SK-N-SH (cell line): ENCODE data around the gene ANKRD49. TPM values are rescaled to one million over a fixed set of nuclear protein-coding genes. Genes with fewer than 3 reads are reported as not detected.

Experiments
- CTCF ChIA-PET: fragments of 300-600, 350-600 bp; formaldehyde crosslinking; extraction: SDS; loops from one replicate; lab custom pipeline; 2021; lab: Yijun Ruan, JAX
- POLR2A ChIA-PET: fragments of 350-600 bp; sonication (Branson Sonifier 250); formaldehyde crosslinking; extraction: SDS; loops from one replicate; lab custom pipeline; 2020; ENCODE audit warnings: antibody characterized with exemption, inconsistent platforms; lab: Yijun Ruan, JAX
- DNase-seq: peaks from one replicate; pipeline ENCODE4 v3.0.0; 2012
- H2AFZ ChIP-seq: fragments of 200-600 bp; sonication (generic); 2 replicates; pipeline ENCODE4 v1.8.1; 2016; ENCODE audit warnings: antibody characterized with exemption, mild to moderate bottlenecking, low read depth
- H3F3A ChIP-seq: fragments of 200-600 bp; sonication (generic); replicated peaks from 2 replicates; pipeline ENCODE3; 2016; ENCODE audit warnings: antibody characterized with exemption, mild to moderate bottlenecking; ENCODE audit not compliant: insufficient read depth
- H3K27ac ChIP-seq, 2 experiments: fragments of 200-500 bp in 1 of 2; fragments of 200-600 bp in 1 of 2; sonication (Bioruptor generic) in 1 of 2; sonication (generic), shearing (Covaris generic) in 1 of 2; 2 replicates each; pipeline versions ENCODE4 v1.5.1 to v1.6.1; 2014 to 2016; ENCODE audit warnings: low read depth in 2 of 2, inconsistent platforms in 1 of 2, low read length in 1 of 2, mild to moderate bottlenecking in 1 of 2, mixed read lengths in 1 of 2
- H3K27me3 ChIP-seq: fragments of 200-600 bp; sonication (generic), shearing (Covaris generic); 2 replicates; pipeline ENCODE4 v1.6.1; 2016; ENCODE audit warnings: mixed run types; ENCODE audit not compliant: insufficient read depth
- H3K36me3 ChIP-seq, 2 experiments: fragments of 200-500 bp in 1 of 2; fragments of 200-600 bp in 1 of 2; sonication (Bioruptor generic) in 1 of 2; sonication (generic) in 1 of 2; replicated peaks in 1 of 2; 2 replicates each; pipeline versions ENCODE3 to v1.5.1; 2014 to 2016; ENCODE audit warnings: low read length in 1 of 2, mild to moderate bottlenecking in 1 of 2; ENCODE audit not compliant: insufficient read depth in 2 of 2, control insufficient read depth in 1 of 2
- H3K4me1 ChIP-seq, 2 experiments: fragments of 200-500 bp in 1 of 2; fragments of 200-600 bp in 1 of 2; sonication (Bioruptor generic) in 1 of 2; sonication (generic), shearing (Covaris generic) in 1 of 2; 2 replicates each; pipeline versions ENCODE4 v1.5.1 to v1.6.1; 2014 to 2016; ENCODE audit warnings: low read depth in 1 of 2, low read length in 1 of 2, mixed run types in 1 of 2; ENCODE audit not compliant: insufficient read depth in 2 of 2, control insufficient read depth in 1 of 2
- H3K4me2 ChIP-seq: fragments of 200-600 bp; sonication (generic), shearing (Covaris generic); 2 replicates; pipeline ENCODE4 v1.6.1; 2017; ENCODE audit warnings: mixed run types
- H3K4me3 ChIP-seq, 2 experiments: fragments of 200-500 bp in 1 of 2; fragments of 200-600 bp in 1 of 2; sonication (Bioruptor generic) in 1 of 2; sonication (generic), shearing (Covaris generic) in 1 of 2; 2 replicates each; pipeline versions ENCODE4 v1.5.1 to v1.8.1; 2014 to 2016; ENCODE audit warnings: low read depth in 2 of 2, inconsistent platforms in 1 of 2, low read length in 1 of 2, mild to moderate bottlenecking in 1 of 2, mixed read lengths in 1 of 2, moderate library complexity in 1 of 2
- H3K79me2 ChIP-seq: fragments of 200-600 bp; sonication (generic); 2 replicates; pipeline ENCODE4 v1.8.1; 2017; ENCODE audit warnings: mild to moderate bottlenecking; ENCODE audit not compliant: insufficient read depth
- H3K9ac ChIP-seq: fragments of 200-600 bp; sonication (generic); 2 replicates; pipeline ENCODE4 v1.6.1; 2017; ENCODE audit warnings: mixed run types
- H3K9me2 ChIP-seq: fragments of 200-600 bp; sonication (generic); 2 replicates; pipeline ENCODE4 v1.6.1; 2017; ENCODE audit warnings: mixed run types
- H3K9me3 ChIP-seq: fragments of 200-600 bp; sonication (generic); 2 replicates; pipeline ENCODE4 v1.6.1; 2017; ENCODE audit warnings: mixed run types, mild to moderate bottlenecking, moderate library complexity
- H4K20me1 ChIP-seq: fragments of 200-600 bp; sonication (generic); 2 replicates; pipeline ENCODE4 v1.6.1; 2017; ENCODE audit warnings: mild to moderate bottlenecking, mixed run types; ENCODE audit not compliant: insufficient read depth
- ELF1 ChIP-seq: IDR thresholded peaks from 2 replicates; pipeline ENCODE4 v1.4.0; 2012
- FOSL2 ChIP-seq: IDR thresholded peaks from 2 replicates; pipeline ENCODE4 v1.4.0; 2012; ENCODE audit warnings: low read depth, mild to moderate bottlenecking, moderate library complexity, borderline replicate concordance
- GABPA ChIP-seq: IDR thresholded peaks from 2 replicates; pipeline ENCODE4 v1.4.0; 2012; ENCODE audit warnings: low read depth, mild to moderate bottlenecking
- GATA2 ChIP-seq: sonication (generic); formaldehyde crosslinking; IDR thresholded peaks from 2 replicates; pipeline ENCODE4 v1.5.0; 2020; ENCODE audit warnings: mild to moderate bottlenecking, missing genetic modification reagents
- IRF3 ChIP-seq: fragments of 150-350 bp; IDR thresholded peaks from 2 replicates; pipeline ENCODE4 v1.6.1; 2016; ENCODE audit warnings: mild to moderate bottlenecking, low read depth, low read length
- JUND ChIP-seq: IDR thresholded peaks from 2 replicates; pipeline ENCODE4 v1.4.0; 2012
- MEF2A ChIP-seq: IDR thresholded peaks from 2 replicates; pipeline ENCODE4 v1.4.0; 2012; ENCODE audit warnings: low read depth, borderline replicate concordance
- NRF1 ChIP-seq: IDR thresholded peaks from 2 replicates; pipeline ENCODE4 v1.6.1; 2012; ENCODE audit warnings: low read depth, mild to moderate bottlenecking, low read length
- POLR2AphosphoS5 ChIP-seq: IDR thresholded peaks from 2 replicates; pipeline ENCODE4 v1.6.1; 2012; ENCODE audit warnings: low read depth, low read length
- RXRA ChIP-seq: IDR thresholded peaks from 2 replicates; pipeline ENCODE4 v1.4.0; 2012; ENCODE audit warnings: low read depth, mild to moderate bottlenecking, borderline replicate concordance
- SMC3 ChIP-seq: IDR thresholded peaks from 2 replicates; pipeline ENCODE4 v1.6.1; 2012; ENCODE audit warnings: low read depth, low read length, improper control_type of control experiment
- TAF1 ChIP-seq: IDR thresholded peaks from 2 replicates; pipeline ENCODE4 v1.6.1; 2012; ENCODE audit warnings: low read depth, mild to moderate bottlenecking, low read length, moderate library complexity, borderline replicate concordance
- TCF12 ChIP-seq: IDR thresholded peaks from 2 replicates; pipeline ENCODE4 v1.4.0; 2012
- TEAD4 ChIP-seq: IDR thresholded peaks from 2 replicates; pipeline ENCODE4 v1.4.0; 2012; ENCODE audit warnings: mild to moderate bottlenecking, borderline replicate concordance; ENCODE audit not compliant: insufficient read depth
- YY1 ChIP-seq: IDR thresholded peaks from 2 replicates; pipeline ENCODE4 v1.4.0; 2012; ENCODE audit warnings: low read depth, mild to moderate bottlenecking
- WGBS: methylation state at CpG from one replicate; pipeline ENCODE4 v1.1.6; 2017; ENCODE audit warnings: low lambda C conversion rate; 5-methylcytosine and 5-hydroxymethylcytosine counted together
- polyA plus RNA-seq, 3 experiments: library from polyadenylated mRNA; depleted of rRNA; stranded (reverse); fragments of >200 nt; gene quantifications; 2 replicates each; pipeline ENCODE4 v1.2.3, GENCODE V29; 2012

The ANKRD49 gene
- polyA plus RNA-seq, 1 of the 3 experiments (the other 2 are of a cell fraction), result 4.9 TPM

- 47% methylated on average over 2 of the region's 2 CpGs for WGBS
- Histone ChIP-seq H3K36me3 (no peaks in the 10 kb centered on the region), H3K9ac (no peak overlapping the region), H3K9me3 (no peaks in the 10 kb centered on the region), H3K9me2 (no peaks in the 10 kb centered on the region), H3K4me1 (peaks cover 0 to 7% of the 10 kb centered on the region in 2 experiments; a peak in 1 of 4 replicates), H3K27ac (no peak overlapping the region), H3K4me2 (no peak overlapping the region), H3K4me3 (no peak overlapping the region), H2AFZ (no peak overlapping the region), H3K27me3 (no peaks in the 10 kb centered on the region), H3F3A (no peaks in the 10 kb centered on the region)
- DNase-seq, result no peak
- POLR2A ChIA-PET, result no interaction called here
- CTCF ChIA-PET, result interaction anchor here (0.6 kb wide), 2 partner anchors 88 to 805 kb away, joined by 3 to 4 read pairs; no protein-coding TSS in a partner anchor
- TF ChIP-seq YY1 (no peak), JUND (no peak), SMC3 (no peak), TCF12 (no peak), NRF1 (no peak), GABPA (no peak), ELF1 (no peak)
- TF ChIP-seq, all 33 proteins: peak for 0
- H4K20me1 ChIP-seq, result no peaks in the 10 kb centered on the region
- H3K79me2 ChIP-seq, result no peaks in the 10 kb centered on the region
Measured at GRCh38 chr11:94515398-94515797, 21.6 kb downstream of the ANKRD49 start.

- CTCF ChIA-PET, result interaction anchor here (0.7 to 1.8 kb wide), 3 partner anchors 12 to 621 kb away, joined by 4 to 5 read pairs (median 5); no protein-coding TSS in a partner anchor
Measured at GRCh38 chr11:94516725-94517124, 22.9 kb downstream of the ANKRD49 start.

GRCh38 chr11:94518300-94518699, 24.5 kb downstream of the ANKRD49 start:
- WGBS, result 53% methylated on average over 4 of the region's 4 CpGs

More at GRCh38 chr11:94516725-94517124, 22.9 kb downstream of the ANKRD49 start:
- Histone ChIP-seq H3K9me2 (no peaks in the 10 kb centered on the region), H3F3A (no peaks in the 10 kb centered on the region), H3K27ac (no peak overlapping the region), H3K79me2 (no peaks in the 10 kb centered on the region), H3K4me3 (no peak overlapping the region), H3K4me2 (no peak overlapping the region)
- no peak for TF ChIP-seq FOSL2
- TF ChIP-seq, all 33 proteins: peak for 0
- Histone ChIP-seq H4K20me1 (no peaks in the 10 kb centered on the region), H3K36me3 (no peaks in the 10 kb centered on the region), H3K27me3 (no peaks in the 10 kb centered on the region), H3K9ac (no peak overlapping the region), H3K4me1 (peaks cover 0 to 7% of the 10 kb centered on the region in 2 experiments; a peak in 1 of 4 replicates), H2AFZ (no peak overlapping the region), H3K9me3 (no peaks in the 10 kb centered on the region)
- POLR2A ChIA-PET, result no interaction called here
- 25% methylated on average over 1 of the region's 1 CpG for WGBS
- DNase-seq, result no peak

More at GRCh38 chr11:94518300-94518699, 24.5 kb downstream of the ANKRD49 start:
- CTCF ChIA-PET, result interaction anchor here (0.6 to 1.4 kb wide), 5 partner anchors 23 to 867 kb away, joined by 3 to 4 read pairs (median 3); no protein-coding TSS in a partner anchor
- Histone ChIP-seq H2AFZ (no peak overlapping the region), H3K4me3 (no peak overlapping the region; a peak in 1 of 4 replicates), H3K4me2 (no peak overlapping the region), H4K20me1 (no peaks in the 10 kb centered on the region), H3K4me1 (no peaks in the 10 kb centered on the region), H3K27ac (no peak overlapping the region), H3K27me3 (no peaks in the 10 kb centered on the region), H3K79me2 (no peaks in the 10 kb centered on the region), H3K9me2 (no peaks in the 10 kb centered on the region), H3K9ac (no peak overlapping the region), H3K36me3 (no peaks in the 10 kb centered on the region), H3F3A (no peaks in the 10 kb centered on the region), H3K9me3 (no peaks in the 10 kb centered on the region)
- DNase-seq, result no peak
- POLR2A ChIA-PET, result no interaction called here
- no peak for TF ChIP-seq GATA2
- TF ChIP-seq TCF12, result no peak
- no peak for TF ChIP-seq NRF1
- no peak for TF ChIP-seq POLR2AphosphoS5
- TF ChIP-seq IRF3, result no peak
- TF ChIP-seq RXRA, result no peak
- no peak for TF ChIP-seq ELF1
- TF ChIP-seq MEF2A, result no peak
- no peak for TF ChIP-seq TEAD4
- no peak for TF ChIP-seq TAF1
